ENCODE data around the gene FLNB. TPM values are rescaled to one million over a fixed set of nuclear protein-coding genes. Genes with fewer than 3 reads are reported as not detected.

FLNB gene
- total RNA-seq, 2 experiments from 2014 or later: 13.9 to 14.3 TPM

- POLR2A ChIA-PET: no interaction called here
- CTCF ChIA-PET: no interaction called here
Measured at GRCh38 chr3:58066842-58067241, 58.6 kb downstream of the FLNB start.

GRCh38 chr3:58068122-58068809, 60.0 kb downstream of the FLNB start:
- POLR2A ChIA-PET: no interaction called here
- CTCF ChIA-PET: no interaction called here

- POLR2A ChIA-PET: no interaction called here
- CTCF ChIA-PET: no interaction called here
Measured at GRCh38 chr3:58071480-58071971, 63.3 kb downstream of the FLNB start.

GRCh38 chr3:58072052-58072762, 64.0 kb downstream of the FLNB start:
- CTCF ChIA-PET: no interaction called here
- POLR2A ChIA-PET: no interaction called here

GRCh38 chr3:58072763-58073130, 64.5 kb downstream of the FLNB start:
- ChIA-PET POLR2A (no interaction called here), CTCF (no interaction called here)

GRCh38 chr3:58073301-58074108, 65.3 kb downstream of the FLNB start:
- CTCF ChIA-PET: no interaction called here
- POLR2A ChIA-PET: no interaction called here

GRCh38 chr3:58074116-58074715, 66.0 kb downstream of the FLNB start:
- POLR2A ChIA-PET: no interaction called here
- CTCF ChIA-PET: interaction anchor here (0.6 kb wide), 1 partner anchor 143 kb away, joined by 3 read pairs; no protein-coding TSS in a partner anchor

- ChIA-PET POLR2A (no interaction called here), CTCF (interaction anchor here (0.6 kb wide), 1 partner anchor 142 kb away, joined by 3 read pairs; no protein-coding TSS in a partner anchor)
Measured at GRCh38 chr3:58074997-58075396, 66.8 kb downstream of the FLNB start.

GRCh38 chr3:58077596-58078285, 69.5 kb downstream of the FLNB start:
- ChIA-PET CTCF (no interaction called here), POLR2A (no interaction called here)

- ChIA-PET POLR2A (no interaction called here), CTCF (no interaction called here)
Measured at GRCh38 chr3:58078610-58079009, 70.4 kb downstream of the FLNB start.

- POLR2A ChIA-PET: no interaction called here
- CTCF ChIA-PET: no interaction called here
Measured at GRCh38 chr3:58079773-58080172, 71.6 kb downstream of the FLNB start.

- ChIA-PET CTCF (no interaction called here), POLR2A (no interaction called here)
Measured at GRCh38 chr3:58082047-58082446, 73.8 kb downstream of the FLNB start.

- ChIA-PET POLR2A (no interaction called here), CTCF (no interaction called here)
Measured at GRCh38 chr3:58084166-58084565, 75.9 kb downstream of the FLNB start.

GRCh38 chr3:58084788-58085543, 76.7 kb downstream of the FLNB start:
- POLR2A ChIA-PET: no interaction called here
- CTCF ChIA-PET: no interaction called here

- CTCF ChIA-PET: no interaction called here
- POLR2A ChIA-PET: interaction anchor here (0.6 kb wide), 1 partner anchor 9 kb away, joined by 4 read pairs; no protein-coding TSS in a partner anchor
Measured at GRCh38 chr3:58085616-58086015, 77.4 kb downstream of the FLNB start.

- ChIA-PET CTCF (interaction anchor here (1.1 kb wide), 1 partner anchor 11 kb away, joined by 3 read pairs; no protein-coding TSS in a partner anchor), POLR2A (no interaction called here)
Measured at GRCh38 chr3:58088501-58088900, 80.3 kb downstream of the FLNB start.

- ChIA-PET POLR2A (no interaction called here), CTCF (no interaction called here)
Measured at GRCh38 chr3:58090351-58090750, 82.1 kb downstream of the FLNB start.

GRCh38 chr3:58092521-58092920, 84.3 kb downstream of the FLNB start:
- ChIA-PET POLR2A (no interaction called here), CTCF (no interaction called here)

GRCh38 chr3:58093574-58094195, 85.5 kb downstream of the FLNB start:
- ChIA-PET CTCF (no interaction called here), POLR2A (no interaction called here)

Measured in activated CD8-positive, alpha-beta memory T cell treated with anti-CD3 and anti-CD28 coated beads for 36 hours (primary cell).